Measurements from ENCODE around the gene SCUBE1. TPM values are rescaled to one million over a fixed set of nuclear protein-coding genes. Genes with fewer than 3 reads are reported as not detected.

SCUBE1 gene
- total RNA-seq, 2 experiments from 2014 or later: not detected

DNA sequence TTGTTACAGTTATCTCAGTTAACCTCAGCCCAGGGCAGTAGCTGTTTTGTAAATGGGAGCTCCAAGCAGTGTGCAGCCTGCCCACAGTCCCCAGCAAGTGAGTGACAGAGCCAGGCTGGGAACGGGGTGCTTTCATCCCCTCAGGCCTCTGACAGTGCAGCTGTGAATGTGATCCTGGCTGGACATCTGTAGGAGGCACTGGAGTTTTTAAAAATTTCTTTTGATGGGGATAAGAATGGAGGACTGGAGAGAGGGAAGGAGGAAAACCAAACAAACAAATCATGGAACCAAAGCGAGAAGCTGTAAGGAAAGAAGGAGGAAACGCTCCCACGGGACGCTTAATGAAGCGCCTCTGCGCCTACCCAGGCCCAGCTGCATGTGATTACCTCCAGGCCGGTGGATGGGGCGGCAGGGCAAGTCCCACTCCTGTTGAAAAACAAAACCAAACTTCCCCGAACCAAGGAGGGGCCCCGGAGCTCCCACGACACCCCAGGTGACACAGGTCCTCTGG, 40.6 kb downstream of the SCUBE1 start:
- Histone ChIP-seq H3K4me1 (ENCODE audit: insufficient read depth, low read length, poor library complexity, severe bottlenecking) (no peaks in the 10 kb centered on the region), H3K79me2 (ENCODE audit: insufficient read depth, low read depth, low read length) (no peaks in the 10 kb centered on the region), H3K4me3 (ENCODE audit: low read depth, low read length, poor library complexity, severe bottlenecking) (no peak overlapping the region), H3K4me2 (ENCODE audit: low read length) (no peak overlapping the region), H3K9me3 (ENCODE audit: low read length) (no peaks in the 10 kb centered on the region), H4K20me1 (ENCODE audit: insufficient read depth, low read length) (no peaks in the 10 kb centered on the region), H2AFZ (ENCODE audit: low read length) (no peak overlapping the region), H3K36me3 (ENCODE audit: insufficient read depth, low read length) (no peaks in the 10 kb centered on the region), H3K9me2 (ENCODE audit: insufficient read depth, low read length) (no peaks in the 10 kb centered on the region), H3K27ac (ENCODE audit: low read depth, low read length, poor library complexity, severe bottlenecking) (no peak overlapping the region)
- TF ChIP-seq, protein P1, sequence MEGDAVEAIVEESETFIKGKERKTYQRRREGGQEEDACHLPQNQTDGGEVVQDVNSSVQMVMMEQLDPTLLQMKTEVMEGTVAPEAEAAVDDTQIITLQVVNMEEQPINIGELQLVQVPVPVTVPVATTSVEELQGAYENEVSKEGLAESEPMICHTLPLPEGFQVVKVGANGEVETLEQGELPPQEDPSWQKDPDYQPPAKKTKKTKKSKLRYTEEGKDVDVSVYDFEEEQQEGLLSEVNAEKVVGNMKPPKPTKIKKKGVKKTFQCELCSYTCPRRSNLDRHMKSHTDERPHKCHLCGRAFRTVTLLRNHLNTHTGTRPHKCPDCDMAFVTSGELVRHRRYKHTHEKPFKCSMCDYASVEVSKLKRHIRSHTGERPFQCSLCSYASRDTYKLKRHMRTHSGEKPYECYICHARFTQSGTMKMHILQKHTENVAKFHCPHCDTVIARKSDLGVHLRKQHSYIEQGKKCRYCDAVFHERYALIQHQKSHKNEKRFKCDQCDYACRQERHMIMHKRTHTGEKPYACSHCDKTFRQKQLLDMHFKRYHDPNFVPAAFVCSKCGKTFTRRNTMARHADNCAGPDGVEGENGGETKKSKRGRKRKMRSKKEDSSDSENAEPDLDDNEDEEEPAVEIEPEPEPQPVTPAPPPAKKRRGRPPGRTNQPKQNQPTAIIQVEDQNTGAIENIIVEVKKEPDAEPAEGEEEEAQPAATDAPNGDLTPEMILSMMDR (conservative IDR thresholded peaks at IDR 0.05; ENCODE audit: low read length): no peak
- no peak for TF ChIP-seq EZH2phosphoT487 (IDR thresholded peaks at IDR 0.05; ENCODE audit: borderline replicate concordance, low read depth, low read length)
- POLR2A ChIA-PET: interaction anchor here (0.5 to 0.8 kb wide), 2 partner anchors 26 to 388 kb away, joined by 3 read pairs; no protein-coding TSS in a partner anchor
- CTCF ChIA-PET (ENCODE audit: unreplicated experiment): no interaction called here
- DNase-seq (ENCODE audit: low spot score): no peak
- intact Hi-C loops (cut with micrococcal nuclease; ENCODE audit: unreplicated experiment): no loop called here
- BruUV-seq (replicated peaks): no TSS peak

DNA sequence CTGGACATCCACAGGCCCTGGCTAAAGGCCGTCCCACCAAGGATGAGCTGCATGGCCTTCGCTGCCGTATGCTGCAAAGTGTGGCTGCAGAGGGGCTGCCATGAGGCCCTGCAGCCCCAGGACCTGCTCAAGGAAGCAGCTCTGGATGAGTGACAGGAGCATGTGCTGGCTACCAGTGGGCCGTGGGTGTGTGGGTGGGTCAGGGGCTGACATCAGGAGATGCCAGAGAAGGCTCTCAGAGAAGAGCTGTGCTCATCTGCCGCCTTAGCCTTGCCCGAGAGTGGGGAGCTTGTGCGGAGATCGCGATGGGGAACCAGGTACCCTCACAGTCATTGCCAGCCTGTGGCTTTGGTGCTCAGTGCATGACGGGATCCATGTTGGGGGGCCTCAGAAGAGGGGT, 41.3 kb downstream of the SCUBE1 start:
- Histone ChIP-seq H2AFZ (ENCODE audit: low read length) (no peak overlapping the region), H4K20me1 (ENCODE audit: insufficient read depth, low read length) (no peaks in the 10 kb centered on the region), H3K27ac (ENCODE audit: low read depth, low read length, poor library complexity, severe bottlenecking) (no peak overlapping the region), H3K4me2 (ENCODE audit: low read length) (no peak overlapping the region), H3K4me1 (ENCODE audit: insufficient read depth, low read length, poor library complexity, severe bottlenecking) (no peaks in the 10 kb centered on the region), H3K9me2 (ENCODE audit: insufficient read depth, low read length) (no peaks in the 10 kb centered on the region), H3K79me2 (ENCODE audit: insufficient read depth, low read depth, low read length) (no peaks in the 10 kb centered on the region), H3K4me3 (ENCODE audit: low read depth, low read length, poor library complexity, severe bottlenecking) (no peak overlapping the region), H3K9me3 (ENCODE audit: low read length) (no peaks in the 10 kb centered on the region), H3K36me3 (ENCODE audit: insufficient read depth, low read length) (no peaks in the 10 kb centered on the region)
- TF ChIP-seq, protein P1 (conservative IDR thresholded peaks at IDR 0.05; ENCODE audit: low read length): no peak
- no peak for TF ChIP-seq EZH2phosphoT487 (IDR thresholded peaks at IDR 0.05; ENCODE audit: borderline replicate concordance, low read depth, low read length)
- DNase-seq (ENCODE audit: low spot score): no peak
- BruUV-seq (replicated peaks): no TSS peak
- CTCF ChIA-PET (ENCODE audit: unreplicated experiment): no interaction called here
- POLR2A ChIA-PET: no interaction called here
- intact Hi-C loops (cut with micrococcal nuclease; ENCODE audit: unreplicated experiment): no loop called here

DNA sequence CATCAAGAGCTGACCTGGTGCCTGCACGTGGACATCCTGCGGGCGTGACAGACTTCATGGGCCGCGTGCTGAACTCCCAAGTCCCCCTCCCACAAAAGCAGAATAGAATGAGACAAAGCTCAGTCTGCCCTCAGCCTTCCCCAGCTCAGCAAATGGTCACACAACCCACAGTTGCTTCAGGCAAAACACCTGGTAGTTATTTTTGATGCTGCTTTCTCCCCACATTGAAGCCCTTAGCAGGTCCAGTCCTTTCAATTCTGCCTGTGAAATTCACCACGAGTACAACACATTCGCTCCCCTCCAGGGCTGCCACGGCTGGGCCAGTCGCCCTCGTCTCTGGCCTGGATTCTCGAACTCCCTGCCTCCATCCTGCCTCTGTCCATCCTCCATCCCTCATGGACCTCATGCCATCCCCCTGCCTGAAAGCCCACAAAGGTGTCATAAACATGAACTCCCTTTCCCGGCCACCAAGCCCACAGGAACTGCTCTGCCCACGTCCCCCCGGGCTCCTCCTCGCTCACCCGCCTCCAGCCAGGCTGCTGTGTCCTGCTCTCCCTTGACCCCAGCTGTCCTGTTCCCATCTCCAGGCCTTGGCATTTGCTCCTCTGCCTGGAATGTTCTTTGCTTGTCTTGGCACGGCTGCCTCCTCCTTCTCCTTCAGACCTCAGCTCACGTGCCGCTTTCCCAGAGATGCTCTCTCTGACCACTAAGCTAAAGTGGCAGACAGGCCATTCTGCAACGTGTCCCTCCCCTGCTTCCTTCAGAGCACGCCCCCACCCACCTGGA, 42.1 kb downstream of the SCUBE1 start:
- Histone ChIP-seq H3K9me2 (ENCODE audit: insufficient read depth, low read length) (no peaks in the 10 kb centered on the region), H4K20me1 (ENCODE audit: insufficient read depth, low read length) (no peaks in the 10 kb centered on the region), H3K36me3 (ENCODE audit: insufficient read depth, low read length) (no peaks in the 10 kb centered on the region), H3K79me2 (ENCODE audit: insufficient read depth, low read depth, low read length) (no peaks in the 10 kb centered on the region), H3K27ac (ENCODE audit: low read depth, low read length, poor library complexity, severe bottlenecking) (no peak overlapping the region), H3K4me3 (ENCODE audit: low read depth, low read length, poor library complexity, severe bottlenecking) (no peak overlapping the region), H2AFZ (ENCODE audit: low read length) (no peak overlapping the region), H3K4me1 (ENCODE audit: insufficient read depth, low read length, poor library complexity, severe bottlenecking) (no peaks in the 10 kb centered on the region), H3K9me3 (ENCODE audit: low read length) (no peaks in the 10 kb centered on the region), H3K4me2 (ENCODE audit: low read length) (no peak overlapping the region)
- no peak for DNase-seq (ENCODE audit: low spot score)
- intact Hi-C loops (cut with micrococcal nuclease; ENCODE audit: unreplicated experiment): no loop called here
- TF ChIP-seq, protein P1 (conservative IDR thresholded peaks at IDR 0.05; ENCODE audit: low read length): no peak
- ChIA-PET CTCF (ENCODE audit: unreplicated experiment) (no interaction called here), POLR2A (no interaction called here)
- BruUV-seq (replicated peaks): no TSS peak
